SK-N-MC (cell line): ENCODE data around the gene CLEC9A.

Experiments
- DNase-seq: peaks from one replicate; pipeline ENCODE4 v3.0.0-alpha.2; 2011; ENCODE audit warnings: low read depth, low spot score
- H3K27ac ChIP-seq: fragments of 200-600 bp; sonication (generic); 2 replicates; pipeline ENCODE4 v1.5.1; 2016; ENCODE audit warnings: mixed run types
- H3K36me3 ChIP-seq: fragments of 200-600 bp; sonication (generic); 2 replicates; pipeline ENCODE4 v1.6.1; 2017; ENCODE audit warnings: antibody characterized with exemption, low read length, mixed read lengths; ENCODE audit not compliant: insufficient read depth
- H3K4me3 ChIP-seq: fragments of 200-600 bp; sonication (generic); 2 replicates; pipeline ENCODE4 v1.5.1; 2016
- H3K9ac ChIP-seq: fragments of 200-600 bp; sonication (generic); 2 replicates; pipeline ENCODE4 v1.8.0; 2017; ENCODE audit warnings: mixed run types, mixed read lengths; ENCODE audit not compliant: insufficient read length
- H3K9me3 ChIP-seq: fragments of 200-600 bp; sonication (generic); 2 replicates; pipeline ENCODE4 v1.6.1; 2017; ENCODE audit warnings: low read depth, mild to moderate bottlenecking, antibody characterized with exemption, low read length, moderate library complexity, mixed read lengths
- EZH2 ChIP-seq: fragments of 200-600 bp; sonication (generic); IDR thresholded peaks from one replicate; pipeline ENCODE4 v1.6.1; 2017; ENCODE audit warnings: antibody characterized with exemption
- FOXP2 ChIP-seq: optimal IDR thresholded peaks from 2 replicates; pipeline ENCODE3; 2011; ENCODE audit warnings: mild to moderate bottlenecking, moderate library complexity; ENCODE audit not compliant: insufficient read depth; ENCODE audit errors: extremely low read length, control extremely low read depth
- POLR2AphosphoS5 ChIP-seq: IDR thresholded peaks from 2 replicates; pipeline ENCODE4 v1.6.1; 2012; ENCODE audit warnings: mild to moderate bottlenecking, low read depth, low read length, borderline replicate concordance

Gene CLEC9A

DNA sequence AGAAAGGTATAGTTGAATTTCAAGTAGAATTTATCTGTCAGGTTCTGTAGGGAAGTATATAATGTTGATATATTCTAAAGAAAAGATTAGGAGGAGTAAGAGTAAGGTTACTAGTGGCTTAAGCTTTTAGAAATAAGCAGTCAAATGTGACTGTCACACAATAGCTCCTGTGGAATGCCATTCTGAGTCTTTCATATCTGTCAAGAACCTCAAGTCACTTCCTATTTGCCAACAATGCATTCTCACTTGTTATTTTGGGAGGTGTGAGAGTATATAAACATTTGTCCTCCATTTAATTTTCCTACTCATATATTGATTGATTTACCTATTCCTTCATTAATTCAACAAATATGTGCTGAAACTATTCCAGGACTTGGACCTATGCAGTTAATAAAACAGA lies 11.7 kb downstream of the CLEC9A start:
- no peak overlapping the region for H3K27ac ChIP-seq
- no peak overlapping the region for H3K4me3 ChIP-seq
- no peaks in the 10 kb centered on the region for H3K9me3 ChIP-seq
- no peaks in the 10 kb centered on the region for H3K36me3 ChIP-seq
- TF ChIP-seq FOXP2 (no peak), EZH2 (no peak), POLR2AphosphoS5 (no peak)
- no peak for DNase-seq
- H3K9ac ChIP-seq: no peak overlapping the region

GRCh38 chr12:10048526-10048925 lies 18.0 kb downstream of the CLEC9A start:
- no peak for DNase-seq
- Histone ChIP-seq H3K9ac (no peak overlapping the region), H3K9me3 (no peaks in the 10 kb centered on the region), H3K36me3 (no peaks in the 10 kb centered on the region), H3K27ac (no peak overlapping the region), H3K4me3 (no peak overlapping the region)
- TF ChIP-seq POLR2AphosphoS5: no peak
- no peak for TF ChIP-seq EZH2
- TF ChIP-seq FOXP2: no peak

DNA sequence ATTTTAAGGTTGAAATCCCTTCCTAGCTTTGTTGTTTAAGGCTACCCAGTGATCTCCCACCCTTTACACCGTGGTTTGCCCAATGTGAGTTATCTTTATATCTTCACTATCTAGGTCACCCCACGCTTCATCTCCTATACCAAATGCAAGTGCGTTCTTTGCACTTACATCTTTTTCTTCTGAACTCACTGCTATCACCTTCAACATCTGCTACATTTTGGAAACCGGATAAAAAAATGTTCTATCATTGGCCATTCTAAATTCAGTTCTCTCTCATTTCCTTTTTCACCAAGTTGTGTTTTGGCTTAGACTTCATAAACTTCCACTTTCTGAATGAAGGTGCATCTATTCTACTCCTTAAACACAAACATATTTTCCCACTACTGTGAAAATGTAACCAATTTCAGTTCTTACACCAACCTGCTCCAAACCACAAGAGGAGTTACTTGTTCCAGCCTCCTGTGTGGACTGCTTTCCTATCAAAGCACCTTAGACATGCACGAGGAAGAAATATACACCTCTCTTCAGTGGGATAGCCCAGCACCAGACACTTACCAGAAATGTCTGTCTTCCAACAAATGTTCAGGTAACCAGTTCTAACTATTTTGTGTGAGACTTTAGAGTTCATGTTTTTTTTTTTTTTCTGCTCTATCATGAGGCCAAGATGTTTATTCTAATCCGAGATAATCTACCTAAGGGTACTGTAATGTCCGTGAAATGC lies 21.9 kb downstream of the CLEC9A start:
- no peak overlapping the region for H3K4me3 ChIP-seq
- no peak overlapping the region for H3K9ac ChIP-seq
- DNase-seq: no peak
- H3K36me3 ChIP-seq: no peaks in the 10 kb centered on the region
- no peak for TF ChIP-seq FOXP2
- TF ChIP-seq EZH2: no peak
- no peak for TF ChIP-seq POLR2AphosphoS5
- H3K9me3 ChIP-seq: no peaks in the 10 kb centered on the region
- H3K27ac ChIP-seq: no peak overlapping the region

DNA sequence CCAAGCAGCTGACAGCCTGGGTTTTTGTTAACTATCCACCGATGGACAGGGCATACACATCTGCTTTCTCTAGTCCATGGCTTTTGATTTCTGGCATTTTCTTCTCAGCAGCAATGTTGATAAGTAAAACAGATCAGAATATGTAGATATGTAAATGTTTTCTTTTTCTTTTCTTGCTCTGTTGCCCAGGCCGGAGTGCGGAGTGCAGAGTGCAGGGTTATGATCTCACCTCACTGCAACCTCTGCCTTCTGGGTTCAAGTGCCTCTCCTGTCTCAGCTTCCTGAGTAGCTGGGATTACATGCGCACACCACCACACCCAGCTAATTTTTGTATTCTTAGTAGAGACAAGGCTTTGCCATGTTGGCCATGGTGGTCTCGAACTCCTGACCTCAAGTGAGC lies 27.9 kb downstream of the CLEC9A start:
- Histone ChIP-seq H3K4me3 (no peak overlapping the region), H3K9me3 (no peaks in the 10 kb centered on the region), H3K9ac (no peak overlapping the region), H3K27ac (no peak overlapping the region), H3K36me3 (no peaks in the 10 kb centered on the region)
- DNase-seq: no peak
- no peak for TF ChIP-seq EZH2
- no peak for TF ChIP-seq POLR2AphosphoS5
- TF ChIP-seq FOXP2: no peak

DNA sequence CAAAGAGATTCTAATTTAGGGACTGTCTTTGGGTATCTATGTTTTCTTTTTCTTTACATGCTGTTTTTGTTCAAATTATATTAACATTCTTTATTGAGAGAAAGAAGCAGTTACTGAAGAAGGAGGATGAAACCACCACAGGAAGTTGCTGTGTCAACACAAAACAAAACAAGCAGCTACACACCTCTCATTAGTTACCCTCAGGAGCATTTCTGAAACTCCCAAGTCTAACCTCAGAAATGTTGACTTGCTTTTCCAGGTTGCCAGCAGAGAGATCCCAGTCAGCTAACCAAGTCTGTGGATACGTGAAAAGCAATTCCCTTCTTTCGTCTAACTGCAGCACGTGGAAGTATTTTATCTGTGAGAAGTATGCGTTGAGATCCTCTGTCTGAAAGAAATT lies 34.8 kb downstream of the CLEC9A start:
- no peaks in the 10 kb centered on the region for H3K9me3 ChIP-seq

GRCh38 chr12:10067264-10067663 lies 36.8 kb downstream of the CLEC9A start:
- H3K36me3 ChIP-seq: no peaks in the 10 kb centered on the region
- no peaks in the 10 kb centered on the region for H3K9me3 ChIP-seq
- no peak for DNase-seq
- H3K27ac ChIP-seq: peak overlapping the region; percentile 95; the same call in 1 of the 2 replicates
- TF ChIP-seq EZH2 (no peak), FOXP2 (no peak), POLR2AphosphoS5 (no peak)
- H3K9ac ChIP-seq: no peak overlapping the region
- H3K4me3 ChIP-seq: no peak overlapping the region

More for the DNA sequence above, 34.8 kb downstream of the CLEC9A start:
- H3K4me3 ChIP-seq: no peak overlapping the region
- DNase-seq: no peak
- H3K36me3 ChIP-seq: no peaks in the 10 kb centered on the region
- no peak overlapping the region for H3K27ac ChIP-seq
- TF ChIP-seq EZH2: no peak
- no peak for TF ChIP-seq POLR2AphosphoS5
- no peak for TF ChIP-seq FOXP2
- no peak overlapping the region for H3K9ac ChIP-seq

DNA sequence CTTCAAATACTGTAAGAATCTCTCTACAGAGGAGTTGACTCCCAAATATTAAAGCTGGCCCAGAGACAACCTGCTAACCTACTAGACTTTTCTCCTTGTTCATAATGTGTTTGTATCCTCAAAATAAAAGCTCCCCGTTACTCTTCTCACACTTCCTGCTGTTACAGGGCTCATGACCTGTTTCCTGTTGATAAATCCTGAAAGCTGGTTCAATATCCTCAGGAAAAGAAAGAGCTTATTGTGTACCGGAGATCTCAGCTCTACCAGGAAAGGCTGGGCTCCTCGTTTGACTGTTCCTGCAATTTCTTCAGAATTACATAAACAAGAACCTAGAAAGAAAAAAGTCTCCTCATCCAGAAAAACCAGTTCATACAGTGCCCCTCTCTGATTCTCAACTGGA lies 37.5 kb downstream of the CLEC9A start:
- no peaks in the 10 kb centered on the region for H3K36me3 ChIP-seq
- no peaks in the 10 kb centered on the region for H3K9me3 ChIP-seq
- peak overlapping the region; percentile 22 for H3K9ac ChIP-seq
- peak overlapping the region; percentile 40; the same call in 1 of the 2 replicates for H3K4me3 ChIP-seq
- TF ChIP-seq EZH2 (no peak), POLR2AphosphoS5 (no peak), FOXP2 (no peak)
- DNase-seq: no peak
- H3K27ac ChIP-seq: peak overlapping the region; percentile 95

DNA sequence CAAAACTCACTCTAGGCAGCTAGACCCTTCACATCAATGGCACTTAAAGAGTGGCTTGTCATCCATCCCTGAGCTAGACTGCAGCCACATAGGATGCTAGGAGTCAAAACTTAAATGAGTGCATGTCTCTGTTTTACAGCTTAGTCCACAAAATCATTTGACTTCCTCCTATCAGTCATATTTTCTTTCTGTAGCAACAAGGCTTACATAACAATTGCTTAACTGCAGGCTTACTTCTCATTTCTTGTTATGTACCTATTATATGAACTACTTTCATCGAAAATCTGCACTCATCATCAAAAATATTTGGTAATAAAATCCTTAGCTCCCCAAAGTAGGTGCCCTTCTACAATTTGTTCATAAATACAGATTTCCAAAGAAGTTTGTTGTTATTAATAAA lies 38.2 kb downstream of the CLEC9A start:
- peak overlapping the region; percentile 95 for H3K27ac ChIP-seq
- peak overlapping the region; percentile 22 for H3K9ac ChIP-seq
- no peak for TF ChIP-seq EZH2
- no peak for TF ChIP-seq POLR2AphosphoS5
- TF ChIP-seq FOXP2: no peak
- H3K9me3 ChIP-seq: no peaks in the 10 kb centered on the region
- no peak for DNase-seq
- peak overlapping the region; percentile 40 for H3K4me3 ChIP-seq
- H3K36me3 ChIP-seq: no peaks in the 10 kb centered on the region

GRCh38 chr12:10069099-10069498 lies 38.6 kb downstream of the CLEC9A start:
- Histone ChIP-seq H3K4me3 (peak overlapping the region; percentile 40), H3K36me3 (no peaks in the 10 kb centered on the region), H3K9me3 (no peaks in the 10 kb centered on the region), H3K27ac (peak overlapping the region; percentile 95), H3K9ac (peak overlapping the region; percentile 70)
- TF ChIP-seq POLR2AphosphoS5 (peak; percentile 41; the same call in 1 of the 2 replicates), EZH2 (no peak)
- peak; percentile 83 for DNase-seq
